Mucosa of descending colon (tissue), 3 donors: ENCODE results near the gene CIZ1. TPM values are rescaled to one million over a fixed set of nuclear protein-coding genes. Genes with fewer than 3 reads are reported as not detected.

ENCODE experiments used
- ATAC-seq: fragments of 200-7000 bp; cut with Tn5 transposase; one replicate; pipeline ENCODE4 v1.9.1; 2020; ENCODE audit warnings: mild to moderate bottlenecking, moderate library complexity
- DNase-seq, 3 donors: peaks; one replicate each; pipeline ENCODE4 v3.0.0-alpha.2; 2020
- H3K36me3 ChIP-seq: fragments of 200-600 bp; one replicate; pipeline ENCODE4 v1.8.0; 2021; ENCODE audit warnings: low read depth, mild to moderate bottlenecking
- H3K4me1 ChIP-seq: fragments of 200-600 bp; one replicate; pipeline ENCODE4 v1.8.0; 2021; ENCODE audit warnings: low read depth, mild to moderate bottlenecking
- H3K4me3 ChIP-seq: fragments of 200-600 bp; one replicate; pipeline ENCODE4 v1.8.0; 2021; ENCODE audit warnings: mild to moderate bottlenecking
- H3K9me3 ChIP-seq: fragments of 200-600 bp; one replicate; pipeline ENCODE4 v1.8.0; 2021; ENCODE audit warnings: mild to moderate bottlenecking
- CTCF ChIP-seq: fragments of 200-600 bp; IDR thresholded peaks from one replicate; pipeline ENCODE4 v1.8.0; 2022; ENCODE audit warnings: antibody characterized with exemption, mild to moderate bottlenecking
- intact Hi-C, 2 donors: fragments of 100-400 bp; cut with DNase I in 1 of 2; cut with micrococcal nuclease in 1 of 2; formaldehyde crosslinking; loops; one replicate each; pipeline versions ENCODE4 v1.11.0 to v1.11.1; 2022; cut with DNase I, micrococcal nuclease
- total RNA-seq, 3 donors: library from RNA; stranded (reverse); fragmentation: NEBNext Ultra II Directional in 2 of 3; extraction: Animal tissue kit (Norgen Biotek cat#: 25700) in 2 of 3; gene quantifications; one replicate each; pipeline versions ENCODE4 v1.2.1 to v1.2.4, GENCODE V29; 2021 to 2023
- donor health status: DM: no; HTN: no; CAD: no; lungs with moderate emphysema.
- donor health status: DM: no; HTN: no; CAD: no.
- donor health status: DM: no; HTN: yes; CAD: no.

CIZ1 gene
- total RNA-seq, 3 donors from 2014 or later = 88.0 to 176 (median 105) TPM

- peak; percentile 85 for ATAC-seq
- Histone ChIP-seq H3K4me1 (peaks cover 29% of the 10 kb centered on the region), H3K9me3 (no peaks in the 10 kb centered on the region), H3K36me3 (no peaks in the 10 kb centered on the region), H3K4me3 (peak overlapping the region; percentile 95)
- TF ChIP-seq CTCF = no peak
- peak; percentile 87 to 91 (median 88) for DNase-seq
- intact Hi-C loops = no loop called here
Observed at GRCh38 chr9:128127990-128128835, 63.2 kb downstream of the CIZ1 start.

- Histone ChIP-seq H3K4me3 (peak within 1 kb of the TSS; percentile 95), H3K36me3 (no peaks in the 10 kb centered on the region), H3K9me3 (no peaks in the 10 kb centered on the region), H3K4me1 (peaks cover 29% of the 10 kb centered on the region)
- DNase-seq (peak; percentile 89 to 90 (median 90)), ATAC-seq (peak; percentile 79)
- intact Hi-C loops = no loop called here
- no peak for TF ChIP-seq CTCF
Observed at GRCh38 chr9:128127568-128127989, 63.8 kb downstream of the CIZ1 start, which contains the start of gene PTGES2. TSS of gene PTGES2 (minus strand) at chr9:128127729. CDS start at chr9:128127717, 12 bp downstream.

- ATAC-seq (no peak), DNase-seq (peak in 2 of 3 donors; percentile 36 to 40)
- H3K9me3 ChIP-seq = no peaks in the 10 kb centered on the region
- TF ChIP-seq CTCF = no peak
- intact Hi-C loops = no loop called here
- H3K4me1 ChIP-seq = peaks cover 29% of the 10 kb centered on the region
- no peak overlapping the region for H3K4me3 ChIP-seq
- H3K36me3 ChIP-seq = no peaks in the 10 kb centered on the region
Observed at GRCh38 chr9:128125580-128126354, 65.6 kb downstream of the CIZ1 start.

GRCh38 chr9:128124873-128125579, 66.3 kb downstream of the CIZ1 start:
- no peak overlapping the region for H3K4me3 ChIP-seq
- no peaks in the 10 kb centered on the region for H3K9me3 ChIP-seq
- intact Hi-C loops = no loop called here
- ATAC-seq (peak; percentile 13), DNase-seq (peak; percentile 84 to 90 (median 88))
- H3K4me1 ChIP-seq = peaks cover 29% of the 10 kb centered on the region
- peak; percentile 49 for TF ChIP-seq CTCF
- H3K36me3 ChIP-seq = no peaks in the 10 kb centered on the region

- intact Hi-C loops = no loop called here
- H3K4me3 ChIP-seq = no peak overlapping the region
- no peak for TF ChIP-seq CTCF
Observed at GRCh38 chr9:128124451-128124850, 66.9 kb downstream of the CIZ1 start.

More at GRCh38 chr9:128124451-128124850, 66.9 kb downstream of the CIZ1 start:
- Histone ChIP-seq H3K36me3 (no peaks in the 10 kb centered on the region), H3K9me3 (no peaks in the 10 kb centered on the region), H3K4me1 (peaks cover 29% of the 10 kb centered on the region)
- DNase-seq = peak in 2 of 3 donors; percentile 23 to 42
- ATAC-seq = no peak
